H1 (cell line): ENCODE data around the gene SLC30A2. TPM values are rescaled to one million over a fixed set of nuclear protein-coding genes. Genes with fewer than 3 reads are reported as not detected.

Source experiments
- CTCF ChIA-PET: fragments of 300-600 bp; sonication (Branson Sonifier 250); formaldehyde crosslinking; loops from one replicate; lab custom pipeline; 2021; ENCODE audit not compliant: partially characterized antibody; lab: Charles Lee
- POLR2A ChIA-PET: fragments of 300-600 bp; sonication (Branson Sonifier 250); formaldehyde crosslinking; loops from one replicate; lab custom pipeline; 2021; ENCODE audit warnings: inconsistent platforms; ENCODE audit not compliant: partially characterized antibody; lab: Charles Lee
- DNase-seq, 2 experiments: peaks; one replicate each; pipeline versions ENCODE4 v3.0.0 to v3.0.0-alpha.2; 2010 to 2022; ENCODE audit warnings: low spot score in 2 of 2, low read depth in 1 of 2, mixed read lengths in 1 of 2
- FAIRE-seq: peaks from 2 replicates; lab custom pipeline; 2011; peaks lifted over from hg19 to GRCh38; lab: Jason Lieb, UNC
- H2AFZ ChIP-seq: 2 replicates; pipeline ENCODE4 v1.8.1; 2012; ENCODE audit warnings: low read length, inconsistent platforms
- H2AK5ac ChIP-seq: 2 replicates; pipeline ENCODE4 v1.6.1; 2013; ENCODE audit warnings: low read depth, low read length
- H2BK120ac ChIP-seq: replicated peaks from 2 replicates; pipeline ENCODE3; 2013; ENCODE audit warnings: low read depth, low read length, inconsistent platforms
- H2BK12ac ChIP-seq: 2 replicates; pipeline ENCODE4 v1.6.1; 2013; ENCODE audit warnings: low read depth, low read length
- H2BK15ac ChIP-seq: 2 replicates; pipeline ENCODE4 v1.6.1; 2013; ENCODE audit warnings: low read length
- H2BK20ac ChIP-seq: 2 replicates; pipeline ENCODE4 v1.6.1; 2013; ENCODE audit warnings: low read length
- H2BK5ac ChIP-seq: 2 replicates; pipeline ENCODE4 v1.6.1; 2013; ENCODE audit warnings: low read depth, low read length
- H3K14ac ChIP-seq: 2 replicates; pipeline ENCODE4 v1.6.1; 2013; ENCODE audit warnings: inconsistent platforms; ENCODE audit not compliant: insufficient read length
- H3K18ac ChIP-seq: 2 replicates; pipeline ENCODE4 v1.6.1; 2013; ENCODE audit warnings: low read length; ENCODE audit errors: extremely low read depth
- H3K23ac ChIP-seq: 2 replicates; pipeline ENCODE4 v1.6.1; 2013; ENCODE audit warnings: inconsistent platforms; ENCODE audit not compliant: insufficient read length
- H3K23me2 ChIP-seq: 2 replicates; pipeline ENCODE4 v1.6.1; 2013; ENCODE audit warnings: low read depth, low read length
- H3K27ac ChIP-seq: 2 replicates; pipeline ENCODE4 v1.6.1; 2011; ENCODE audit warnings: low read depth, low read length, inconsistent platforms
- H3K27me3 ChIP-seq, 4 experiments: replicated peaks in 1 of 4; 1 replicate in 1 of 4; 2 replicates in 3 of 4; pipeline versions ENCODE4 v1.6.1 to v1.8.1; 2011 to 2013; ENCODE audit warnings: low read length in 3 of 4, mild to moderate bottlenecking in 3 of 4, inconsistent platforms in 2 of 4, mixed read lengths in 2 of 4, moderate library complexity in 1 of 4; ENCODE audit not compliant: control insufficient read depth in 3 of 4, insufficient read depth in 3 of 4; ENCODE audit errors: extremely low read depth in 1 of 4
- H3K36me3 ChIP-seq, 4 experiments: 2 replicates each; pipeline versions ENCODE4 v1.6.1 to v1.8.1; 2011 to 2013; ENCODE audit warnings: mild to moderate bottlenecking in 4 of 4, low read length in 3 of 4, moderate library complexity in 2 of 4, control low read depth in 1 of 4, inconsistent platforms in 1 of 4; ENCODE audit not compliant: insufficient read depth in 4 of 4, control insufficient read depth in 2 of 4
- H3K4ac ChIP-seq: replicated peaks from 2 replicates; pipeline ENCODE3; 2013; ENCODE audit warnings: low read length, low read depth, mixed read lengths, inconsistent platforms; ENCODE audit not compliant: insufficient read length
- H3K4me1 ChIP-seq, 4 experiments: replicated peaks in 1 of 4; 1 replicate in 1 of 4; 2 replicates in 3 of 4; pipeline versions ENCODE4 v1.6.1 to v1.8.1; 2011 to 2013; ENCODE audit warnings: low read length in 3 of 4, inconsistent platforms in 2 of 4, mixed read lengths in 1 of 4; ENCODE audit not compliant: insufficient read depth in 4 of 4, control insufficient read depth in 3 of 4
- H3K4me2 ChIP-seq, 2 experiments: 2 replicates each; pipeline versions ENCODE4 v1.6.1 to v1.8.1; 2011 to 2013; ENCODE audit warnings: low read depth in 2 of 2, low read length in 2 of 2, control low read depth in 1 of 2, inconsistent platforms in 1 of 2, mild to moderate bottlenecking in 1 of 2; ENCODE audit not compliant: insufficient read depth in 1 of 2
- H3K4me3 ChIP-seq, 4 experiments: fragments of 200-600, 300-600 bp in 1 of 4; sonication (generic), shearing (Covaris generic), sonication (Bioruptor Twin) in 1 of 4; 2 replicates each; pipeline versions ENCODE4 v1.5.1 to v1.8.1; 2011 to 2016; ENCODE audit warnings: low read length in 4 of 4, low read depth in 3 of 4, control low read depth in 2 of 4, inconsistent platforms in 2 of 4, mild to moderate bottlenecking in 2 of 4, mixed read lengths in 1 of 4, moderate library complexity in 1 of 4; ENCODE audit not compliant: insufficient read depth in 2 of 4; ENCODE audit errors: extremely low read depth in 1 of 4
- H3K56ac ChIP-seq: replicated peaks from 2 replicates; pipeline ENCODE3; 2013; ENCODE audit warnings: low read depth, mild to moderate bottlenecking, mixed read lengths, low read length, inconsistent platforms; ENCODE audit not compliant: insufficient read length
- H3K79me1 ChIP-seq: 2 replicates; pipeline ENCODE4 v1.6.1; 2013; ENCODE audit warnings: low read depth, low read length, control low read depth
- H3K79me2 ChIP-seq, 2 experiments: 2 replicates each; pipeline versions ENCODE4 v1.6.1 to v1.8.1; 2012 to 2013; ENCODE audit warnings: low read length in 2 of 2, mild to moderate bottlenecking in 2 of 2, inconsistent platforms in 1 of 2; ENCODE audit not compliant: insufficient read depth in 2 of 2, control insufficient read depth in 1 of 2
- H3K9ac ChIP-seq, 4 experiments: replicated peaks in 1 of 4; 1 replicate in 1 of 4; 2 replicates in 3 of 4; pipeline versions ENCODE4 v1.6.1 to v1.8.1; 2011 to 2013; ENCODE audit warnings: low read depth in 3 of 4, low read length in 3 of 4, control low read depth in 2 of 4, mild to moderate bottlenecking in 2 of 4, moderate library complexity in 2 of 4, inconsistent platforms in 1 of 4; ENCODE audit errors: extremely low read depth in 1 of 4
- H3K9me3 ChIP-seq, 2 experiments: 2 replicates each; pipeline versions ENCODE4 v1.6.1 to v1.8.1; 2012 to 2013; ENCODE audit warnings: mild to moderate bottlenecking in 2 of 2, moderate library complexity in 2 of 2, control low read depth in 1 of 2, inconsistent platforms in 1 of 2, low read depth in 1 of 2, low read length in 1 of 2, mixed read lengths in 1 of 2; ENCODE audit not compliant: insufficient read depth in 2 of 2
- H4K20me1 ChIP-seq, 2 experiments: replicated peaks in 1 of 2; 2 replicates each; pipeline versions ENCODE3 to v1.8.1; 2011 to 2013; ENCODE audit warnings: inconsistent platforms in 2 of 2, low read length in 2 of 2, mild to moderate bottlenecking in 1 of 2; ENCODE audit not compliant: insufficient read depth in 2 of 2, control insufficient read depth in 1 of 2
- H4K5ac ChIP-seq: 2 replicates; pipeline ENCODE4 v1.6.1; 2013; ENCODE audit warnings: low read length, low read depth, mixed read lengths, inconsistent platforms; ENCODE audit not compliant: insufficient read length
- H4K8ac ChIP-seq: 2 replicates; pipeline ENCODE4 v1.8.0; 2013; ENCODE audit warnings: mild to moderate bottlenecking, moderate library complexity, low read length, inconsistent platforms; ENCODE audit not compliant: insufficient read depth; ENCODE audit errors: extremely low read depth
- H4K91ac ChIP-seq: replicated peaks from 2 replicates; pipeline ENCODE3; 2013; ENCODE audit warnings: low read length, mixed read lengths, inconsistent platforms; ENCODE audit not compliant: insufficient read length
- ASH2L ChIP-seq: fragments of 200-600, 300-600 bp; sonication (generic); IDR thresholded peaks from one replicate; pipeline ENCODE4 v1.7.1; 2017; ENCODE audit warnings: low read length
- CEBPB ChIP-seq: IDR thresholded peaks from 2 replicates; pipeline ENCODE4 v1.6.1; 2012; ENCODE audit warnings: low read depth, low read length
- CHD1 ChIP-seq: IDR thresholded peaks from 2 replicates; pipeline ENCODE4 v1.6.1; 2012; ENCODE audit warnings: low read depth, low read length, improper control_type of control experiment
- JUND ChIP-seq: IDR thresholded peaks from 2 replicates; pipeline ENCODE4 v1.6.1; 2011; ENCODE audit warnings: mild to moderate bottlenecking, improper control_type of control experiment, low read length
- RBBP5 ChIP-seq: IDR thresholded peaks from 2 replicates; pipeline ENCODE4 v1.7.1; 2012; ENCODE audit warnings: low read depth, mild to moderate bottlenecking, inconsistent platforms, low read length, moderate library complexity, borderline replicate concordance
- RNF2 ChIP-seq: fragments of 200-900, 300-1000 bp; sonication (generic); IDR thresholded peaks from 2 replicates; pipeline ENCODE4 v1.7.1; 2016; ENCODE audit warnings: borderline replicate concordance, low read depth, mild to moderate bottlenecking, antibody characterized with exemption, low read length; ENCODE audit not compliant: poor library complexity, severe bottlenecking; ENCODE audit errors: missing control alignments
- SAP30 ChIP-seq: fragments of 300-600 bp; sonication (generic); IDR thresholded peaks from 2 replicates; pipeline ENCODE4 v1.7.1; 2012; ENCODE audit warnings: low read length, moderate library complexity, mild to moderate bottlenecking, inconsistent platforms; ENCODE audit not compliant: insufficient read depth, insufficient replicate concordance
- SIN3A ChIP-seq, 2 experiments: IDR thresholded peaks in 1 of 2; conservative IDR thresholded peaks in 1 of 2; 2 replicates each; pipeline ENCODE4 v1.6.1; 2011 to 2012; ENCODE audit warnings: low read length in 2 of 2, improper control_type of control experiment in 1 of 2, low read depth in 1 of 2, mild to moderate bottlenecking in 1 of 2
- SP4 ChIP-seq: IDR thresholded peaks from 2 replicates; pipeline ENCODE4 v1.6.1; 2012; ENCODE audit warnings: low read length, inconsistent platforms
- SUZ12 ChIP-seq: fragments of 200-600 bp; sonication (generic); IDR thresholded peaks from 2 replicates; pipeline ENCODE4 v1.6.1; 2012; ENCODE audit warnings: mild to moderate bottlenecking, inconsistent platforms, low read length, moderate library complexity, mixed read lengths
- WGBS, 2 experiments: shearing (Covaris generic) in 1 of 2; methylation state at CpG; one replicate each; pipeline versions ENCODE4 v1.1.6 to v1.1.7; 2013 to 2015; ENCODE audit warnings: low lambda C conversion rate in 2 of 2, mixed read lengths in 2 of 2, inconsistent platforms in 1 of 2, low coverage in 1 of 2, missing lambda C conversion rate in 1 of 2; ENCODE audit not compliant: insufficient replicate concordance in 2 of 2, insufficient coverage in 1 of 2, insufficient read length in 1 of 2; ENCODE audit errors: extremely low coverage in 1 of 2, missing lambda C conversion rate in 1 of 2; 5-methylcytosine and 5-hydroxymethylcytosine counted together
- polyA plus RNA-seq, 7 experiments: library from polyadenylated mRNA; depleted of rRNA in 3 of 7; stranded (reverse) in 5 of 7; unstranded in 2 of 7; fragments of >200 nt in 5 of 7; fragments of 200-250 nt in 2 of 7; gene quantifications; 1 replicate in 5 of 7; 2 replicates in 1 of 7; 4 replicates in 1 of 7; pipeline versions ENCODE4 v1.2.1 to v1.2.3, GENCODE V29; 2011 to 2013; ENCODE audit warnings: missing spikeins in 2 of 7, mixed read lengths in 2 of 7
- total RNA-seq: library from RNA; stranded (reverse); fragmentation: NEBNext Ultra II Directional; extraction: Animal tissue kit (Norgen Biotek cat#: 25700); gene quantifications from 2 replicates; pipeline ENCODE4 v1.2.1, GENCODE V29; 2021
- TF ChIP-seq, protein P1 (sequence below): IDR thresholded peaks from 2 replicates; pipeline ENCODE4 v1.6.1; 2011; ENCODE audit warnings: low read depth, mild to moderate bottlenecking, low read length; ENCODE audit not compliant: insufficient read depth

Gene SLC30A2
- total and polyA plus RNA-seq, 2 of the 8 experiments (the other 6 are each of a cell fraction or from before 2014, with no cell fraction given), result 0.19 to 0.76 TPM

DNA sequence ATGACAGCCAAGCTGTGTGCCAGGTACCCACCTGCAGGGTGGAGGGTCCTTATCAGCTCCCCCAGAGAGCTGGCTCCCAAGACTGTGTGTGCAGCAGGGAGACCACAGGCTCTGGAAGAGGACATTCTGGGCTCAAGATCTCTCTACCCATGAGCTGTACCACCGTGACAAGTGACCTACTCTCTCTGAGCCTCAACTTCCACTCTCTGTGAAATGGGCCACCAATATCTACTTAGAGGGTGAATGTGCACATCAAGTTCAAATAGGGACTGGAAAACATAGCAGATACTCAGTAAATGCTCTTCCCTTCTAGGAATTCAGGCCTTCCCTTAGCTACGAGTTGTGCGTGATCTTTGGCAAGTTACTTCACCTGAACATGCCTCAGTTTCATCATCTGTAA, 1.5 kb downstream of the SLC30A2 start:
- Histone ChIP-seq H2AFZ (no peak overlapping the region), H3K27me3 (peaks cover 31 to 74% (median 60%) of the 10 kb centered on the region in 4 experiments), H3K79me1 (no peaks in the 10 kb centered on the region), H3K9ac (no peak overlapping the region), H3K79me2 (no peaks in the 10 kb centered on the region), H3K9me3 (no peaks in the 10 kb centered on the region), H4K5ac (no peak overlapping the region), H3K23ac (no peak overlapping the region), H3K4me1 (peaks cover 0 to 8% (median 5%) of the 10 kb centered on the region in 4 experiments; a peak in 3 of 7 replicates), H3K18ac (no peak overlapping the region), H4K91ac (no peak overlapping the region), H3K27ac (no peak overlapping the region), H4K20me1 (peaks cover 2% of the 10 kb centered on the region in 2 experiments), H3K56ac (no peak overlapping the region), H2BK120ac (no peak overlapping the region), H2BK12ac (no peak overlapping the region), H3K4me3 (no peak overlapping the region), H2BK15ac (no peak overlapping the region), H2BK20ac (no peak overlapping the region), H3K4me2 (no peak overlapping the region), H2AK5ac (no peak overlapping the region), H3K4ac (no peak overlapping the region), H2BK5ac (no peak overlapping the region), H4K8ac (no peak overlapping the region), H3K23me2 (peaks cover 10% of the 10 kb centered on the region; the same call in 1 of the 2 replicates), H3K36me3 (no peaks in the 10 kb centered on the region; a peak in 1 of 8 replicates), H3K14ac (no peak overlapping the region)
- WGBS, 2 experiments, result 77% methylated on average over 3 of the region's 3 CpGs; no CpG with 5 or more reads in 1 of the 2 experiments
- POLR2A ChIA-PET, result interaction anchor here (0.6 to 3.1 kb wide), 5 partner anchors 8 to 202 kb away, joined by 3 to 11 read pairs (median 4); partner anchors contain the start of gene EXTL1
- CTCF ChIA-PET, result interaction anchor here (0.9 to 5.6 kb wide), 9 partner anchors 9 to 99 kb away, joined by 3 to 44 read pairs (median 5); no protein-coding TSS in a partner anchor
- DNase-seq, result no peak
- FAIRE-seq, result no peak
- no peak for TF ChIP-seq RNF2
- TF ChIP-seq, protein P1, sequence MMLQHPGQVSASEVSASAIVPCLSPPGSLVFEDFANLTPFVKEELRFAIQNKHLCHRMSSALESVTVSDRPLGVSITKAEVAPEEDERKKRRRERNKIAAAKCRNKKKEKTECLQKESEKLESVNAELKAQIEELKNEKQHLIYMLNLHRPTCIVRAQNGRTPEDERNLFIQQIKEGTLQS, result no peak
- no peak for TF ChIP-seq CHD1
- no peak for TF ChIP-seq SP4
- no peak for TF ChIP-seq ASH2L
- no peak for TF ChIP-seq JUND
- TF ChIP-seq CEBPB, result no peak
- no peak for TF ChIP-seq SAP30
- no peak for TF ChIP-seq SUZ12
- TF ChIP-seq SIN3A (conservative IDR thresholded peaks at IDR 0.05 in 1 of 2, IDR thresholded peaks at IDR 0.05 in 1 of 2; ENCODE audit: low read depth in 1 of 2, low read length in 2 of 2), result no peak
- TF ChIP-seq RBBP5, result no peak
